Stimulated activated CD8-positive, alpha-beta memory T cell treated with anti-CD3 and anti-CD28 coated beads, Interleukin-15, amount 100 ng/mL, for 48 hours (primary cell): ENCODE results near the gene FAHD2A.
"Not testable (repeated sequence)": the region's sequence is repeated elsewhere in the genome, so short reads cannot be mapped to it uniquely, and the experiment has no call there.

ENCODE experiments used
- DNase-seq, 2 donors: peaks; one replicate each; pipeline ENCODE4 v3.0.0-alpha.2; 2020; ENCODE audit warnings: low read depth in 2 of 2

FAHD2A gene

GRCh38 chr2:95376311-95377215 is 25.9 kb upstream of the FAHD2A start:
- no peak for DNase-seq

GRCh38 chr2:95377216-95378123 is 25.0 kb upstream of the FAHD2A start:
- DNase-seq, result no peak

- not testable (repeated sequence) for DNase-seq
Observed at GRCh38 chr2:95378281-95378680, 24.2 kb upstream of the FAHD2A start.

- DNase-seq, result no peak
Observed at GRCh38 chr2:95379371-95379831, 23.1 kb upstream of the FAHD2A start.

GRCh38 chr2:95380280-95380679 is 22.2 kb upstream of the FAHD2A start:
- no peak for DNase-seq

GRCh38 chr2:95380731-95381130 is 21.8 kb upstream of the FAHD2A start:
- no peak for DNase-seq

GRCh38 chr2:95381212-95382191 is 21.0 kb upstream of the FAHD2A start:
- no peak for DNase-seq

GRCh38 chr2:95382192-95382591 is 20.3 kb upstream of the FAHD2A start:
- no peak for DNase-seq

GRCh38 chr2:95382686-95383634 is 19.5 kb upstream of the FAHD2A start:
- DNase-seq, result no peak

GRCh38 chr2:95383635-95384027 is 18.9 kb upstream of the FAHD2A start:
- no peak for DNase-seq

- DNase-seq, result no peak
Observed at GRCh38 chr2:95384854-95385569, 17.5 kb upstream of the FAHD2A start.

- no peak for DNase-seq
Observed at GRCh38 chr2:95385570-95385984, 16.9 kb upstream of the FAHD2A start.

- DNase-seq, result no peak
Observed at GRCh38 chr2:95386031-95386430, 16.5 kb upstream of the FAHD2A start.

GRCh38 chr2:95387358-95387757 is 15.2 kb upstream of the FAHD2A start:
- DNase-seq, result no peak

GRCh38 chr2:95388091-95388692 is 14.3 kb upstream of the FAHD2A start:
- no peak for DNase-seq

GRCh38 chr2:95388856-95389244 is 13.7 kb upstream of the FAHD2A start:
- DNase-seq, result no peak

GRCh38 chr2:95389245-95390119 is 13.0 kb upstream of the FAHD2A start:
- peak; percentile 18 to 32 for DNase-seq

GRCh38 chr2:95390272-95390880 is 12.1 kb upstream of the FAHD2A start:
- no peak for DNase-seq
